Neural cell (in vitro differentiated cells): ENCODE measurements around the gene FAAH. TPM values are rescaled to one million over a fixed set of nuclear protein-coding genes. Genes with fewer than 3 reads are reported as not detected.

Source experiments
- H2AFZ ChIP-seq: fragments of 200-600, 300-800 bp; sonication (generic), shearing (Covaris generic); 2 replicates; pipeline ENCODE4 v1.6.0; 2014; ENCODE audit warnings: low read depth, mild to moderate bottlenecking, antibody characterized with exemption, low read length, moderate library complexity
- H3F3A ChIP-seq: fragments of 200-600 bp; shearing (Covaris generic); 2 replicates; pipeline ENCODE4 v1.6.1; 2016; ENCODE audit warnings: mild to moderate bottlenecking, moderate library complexity, mixed read lengths, antibody characterized with exemption, low read length; ENCODE audit not compliant: insufficient read depth, poor library complexity, severe bottlenecking
- H3K27ac ChIP-seq: fragments of 200-600, 300-800 bp; sonication (generic), shearing (Covaris generic); 2 replicates; pipeline ENCODE4 v1.5.1; 2014; ENCODE audit warnings: mild to moderate bottlenecking, low read length, moderate library complexity
- H3K27me3 ChIP-seq: fragments of 300-800, 200-600 bp; sonication (generic), shearing (Covaris generic); 2 replicates; pipeline ENCODE4 v1.6.0; 2014; ENCODE audit warnings: mild to moderate bottlenecking, low read depth, low read length, moderate library complexity; ENCODE audit not compliant: insufficient read depth
- H3K36me3 ChIP-seq: fragments of 300-800, 200-600 bp; sonication (generic), shearing (Covaris generic); 2 replicates; pipeline ENCODE4 v1.5.1; 2014; ENCODE audit warnings: mild to moderate bottlenecking, antibody characterized with exemption, low read length, moderate library complexity; ENCODE audit not compliant: insufficient read depth
- H3K4me2 ChIP-seq: fragments of 300-800, 200-600 bp; sonication (generic), shearing (Covaris generic); 2 replicates; pipeline ENCODE4 v1.6.0; 2014; ENCODE audit warnings: mild to moderate bottlenecking, low read length
- H3K4me3 ChIP-seq: fragments of 300-800, 200-600 bp; sonication (generic), shearing (Covaris generic); 2 replicates; pipeline ENCODE4 v1.5.1; 2014; ENCODE audit warnings: mild to moderate bottlenecking, low read length, moderate library complexity
- H3K79me2 ChIP-seq: fragments of 200-600 bp; shearing (Covaris generic); replicated peaks from 2 replicates; pipeline ENCODE4 v1.6.0; 2014; ENCODE audit warnings: mild to moderate bottlenecking, low read length, moderate library complexity; ENCODE audit not compliant: insufficient read depth
- H3K9ac ChIP-seq: fragments of 300-800, 200-600 bp; sonication (generic), shearing (Covaris generic); 2 replicates; pipeline ENCODE4 v1.6.1; 2016; ENCODE audit warnings: mild to moderate bottlenecking, low read length, mixed read lengths
- H3K9me2 ChIP-seq: fragments of 200-600 bp; shearing (Covaris generic); 2 replicates; pipeline ENCODE4 v1.6.1; 2016; ENCODE audit warnings: mild to moderate bottlenecking, low read length, mixed read lengths; ENCODE audit not compliant: insufficient read depth
- H3K9me3 ChIP-seq: fragments of 200-600, 300-800 bp; sonication (generic), shearing (Covaris generic); 2 replicates; pipeline ENCODE4 v1.6.1; 2016; ENCODE audit warnings: mild to moderate bottlenecking, mixed run types, low read length, moderate library complexity, mixed read lengths
- H4K20me1 ChIP-seq: fragments of 200-600 bp; shearing (Covaris generic); 2 replicates; pipeline ENCODE4 v1.6.1; 2016; ENCODE audit warnings: mild to moderate bottlenecking, mixed run types; ENCODE audit not compliant: insufficient read depth
- CTCF ChIP-seq: fragments of 450-650 bp; IDR thresholded peaks from 2 replicates; pipeline ENCODE4 v1.5.1; 2014; ENCODE audit warnings: antibody characterized with exemption, mild to moderate bottlenecking, moderate library complexity; ENCODE audit not compliant: poor library complexity, severe bottlenecking
- EP300 ChIP-seq: fragments of 450-650 bp; conservative IDR thresholded peaks from 2 replicates; pipeline ENCODE4 v1.6.1; 2014; ENCODE audit warnings: antibody characterized with exemption, mild to moderate bottlenecking, moderate library complexity; ENCODE audit not compliant: poor library complexity, severe bottlenecking
- EZH2 ChIP-seq: fragments of 200-600, 300-800 bp; shearing (Covaris generic), sonication (generic); IDR thresholded peaks from 2 replicates; pipeline ENCODE4 v1.6.1; 2014; ENCODE audit warnings: antibody characterized with exemption, low read length, borderline replicate concordance, mild to moderate bottlenecking; ENCODE audit not compliant: insufficient read depth, poor library complexity, severe bottlenecking
- MXI1 ChIP-seq: fragments of 450-650 bp; conservative IDR thresholded peaks from 2 replicates; pipeline ENCODE4 v1.6.1; 2014; ENCODE audit warnings: antibody characterized with exemption, mild to moderate bottlenecking; ENCODE audit not compliant: poor library complexity, severe bottlenecking
- POLR2AphosphoS5 ChIP-seq: IDR thresholded peaks from 2 replicates; pipeline ENCODE4 v1.6.1; 2012
- RAD21 ChIP-seq: fragments of 450-650 bp; conservative IDR thresholded peaks from 2 replicates; pipeline ENCODE4 v1.6.1; 2014; ENCODE audit warnings: antibody characterized with exemption, mild to moderate bottlenecking, moderate library complexity
- REST ChIP-seq: IDR thresholded peaks from 2 replicates; pipeline ENCODE4 v1.6.1; 2012; ENCODE audit warnings: borderline replicate concordance
- SMC3 ChIP-seq: fragments of 450-650 bp; conservative IDR thresholded peaks from 2 replicates; pipeline ENCODE4 v1.6.1; 2014; ENCODE audit warnings: antibody characterized with exemption, mild to moderate bottlenecking, moderate library complexity; ENCODE audit not compliant: poor library complexity
- TAF1 ChIP-seq: IDR thresholded peaks from 2 replicates; pipeline ENCODE4 v1.6.1; 2012; ENCODE audit warnings: low read depth
- polyA plus RNA-seq: library from polyadenylated mRNA; depleted of rRNA; stranded (reverse); fragments of >200 nt; gene quantifications from 2 replicates; pipeline ENCODE4 v1.2.3, GENCODE V29; 2014

FAAH gene
- polyA plus RNA-seq, 1 donor from 2014 or later, result 106 TPM

GRCh38 chr1:46431695-46432094 lies 37.6 kb downstream of the FAAH start:
- H3K79me2 ChIP-seq, result no peaks in the 10 kb centered on the region
- H2AFZ ChIP-seq, result no peak overlapping the region
- no peak overlapping the region for H3K4me2 ChIP-seq
- no peak overlapping the region for H3K4me3 ChIP-seq
- no peaks in the 10 kb centered on the region for H3K9me2 ChIP-seq
- no peak overlapping the region for H3K27ac ChIP-seq
- H3F3A ChIP-seq, result no peaks in the 10 kb centered on the region
- no peaks in the 10 kb centered on the region for H3K36me3 ChIP-seq
- no peak for TF ChIP-seq POLR2AphosphoS5
- TF ChIP-seq CTCF, result no peak
- no peak for TF ChIP-seq EZH2
- TF ChIP-seq TAF1, result no peak
- TF ChIP-seq MXI1, result no peak
- TF ChIP-seq SMC3, result no peak
- TF ChIP-seq EP300, result no peak
- no peak for TF ChIP-seq RAD21
- TF ChIP-seq REST, result no peak
- H3K9ac ChIP-seq, result no peak overlapping the region
- no peaks in the 10 kb centered on the region for H3K9me3 ChIP-seq
- H3K27me3 ChIP-seq, result no peaks in the 10 kb centered on the region
- H4K20me1 ChIP-seq, result no peaks in the 10 kb centered on the region

- Histone ChIP-seq H3K36me3 (no peaks in the 10 kb centered on the region), H3K4me2 (no peak overlapping the region), H2AFZ (no peak overlapping the region), H3F3A (no peaks in the 10 kb centered on the region), H3K27me3 (no peaks in the 10 kb centered on the region), H3K4me3 (no peak overlapping the region), H4K20me1 (no peaks in the 10 kb centered on the region), H3K79me2 (no peaks in the 10 kb centered on the region), H3K9me2 (no peaks in the 10 kb centered on the region), H3K9me3 (no peaks in the 10 kb centered on the region), H3K9ac (no peak overlapping the region), H3K27ac (no peak overlapping the region)
- TF ChIP-seq SMC3 (no peak), RAD21 (no peak), EZH2 (no peak), POLR2AphosphoS5 (no peak), CTCF (no peak), MXI1 (no peak), REST (no peak), TAF1 (no peak), EP300 (no peak)
These were observed 38.7 kb downstream of the FAAH start for GRCh38 chr1:46432781-46433327.
